Measurements from ENCODE around the gene CBX1.

The CBX1 gene

GRCh38 chr17:48027322-48027981, 73.8 kb downstream of the CBX1 start:
- TF ChIP-seq, protein P1, sequence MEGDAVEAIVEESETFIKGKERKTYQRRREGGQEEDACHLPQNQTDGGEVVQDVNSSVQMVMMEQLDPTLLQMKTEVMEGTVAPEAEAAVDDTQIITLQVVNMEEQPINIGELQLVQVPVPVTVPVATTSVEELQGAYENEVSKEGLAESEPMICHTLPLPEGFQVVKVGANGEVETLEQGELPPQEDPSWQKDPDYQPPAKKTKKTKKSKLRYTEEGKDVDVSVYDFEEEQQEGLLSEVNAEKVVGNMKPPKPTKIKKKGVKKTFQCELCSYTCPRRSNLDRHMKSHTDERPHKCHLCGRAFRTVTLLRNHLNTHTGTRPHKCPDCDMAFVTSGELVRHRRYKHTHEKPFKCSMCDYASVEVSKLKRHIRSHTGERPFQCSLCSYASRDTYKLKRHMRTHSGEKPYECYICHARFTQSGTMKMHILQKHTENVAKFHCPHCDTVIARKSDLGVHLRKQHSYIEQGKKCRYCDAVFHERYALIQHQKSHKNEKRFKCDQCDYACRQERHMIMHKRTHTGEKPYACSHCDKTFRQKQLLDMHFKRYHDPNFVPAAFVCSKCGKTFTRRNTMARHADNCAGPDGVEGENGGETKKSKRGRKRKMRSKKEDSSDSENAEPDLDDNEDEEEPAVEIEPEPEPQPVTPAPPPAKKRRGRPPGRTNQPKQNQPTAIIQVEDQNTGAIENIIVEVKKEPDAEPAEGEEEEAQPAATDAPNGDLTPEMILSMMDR (conservative IDR thresholded peaks at IDR 0.05; ENCODE audit: control insufficient read depth, insufficient read depth, low read depth, low read length) = no peak
- DNase-seq (ENCODE audit: low read depth) = no peak
- no peak overlapping the region for H3K4me3 ChIP-seq (ENCODE audit: control insufficient read depth, low read depth, low read length)

DNA sequence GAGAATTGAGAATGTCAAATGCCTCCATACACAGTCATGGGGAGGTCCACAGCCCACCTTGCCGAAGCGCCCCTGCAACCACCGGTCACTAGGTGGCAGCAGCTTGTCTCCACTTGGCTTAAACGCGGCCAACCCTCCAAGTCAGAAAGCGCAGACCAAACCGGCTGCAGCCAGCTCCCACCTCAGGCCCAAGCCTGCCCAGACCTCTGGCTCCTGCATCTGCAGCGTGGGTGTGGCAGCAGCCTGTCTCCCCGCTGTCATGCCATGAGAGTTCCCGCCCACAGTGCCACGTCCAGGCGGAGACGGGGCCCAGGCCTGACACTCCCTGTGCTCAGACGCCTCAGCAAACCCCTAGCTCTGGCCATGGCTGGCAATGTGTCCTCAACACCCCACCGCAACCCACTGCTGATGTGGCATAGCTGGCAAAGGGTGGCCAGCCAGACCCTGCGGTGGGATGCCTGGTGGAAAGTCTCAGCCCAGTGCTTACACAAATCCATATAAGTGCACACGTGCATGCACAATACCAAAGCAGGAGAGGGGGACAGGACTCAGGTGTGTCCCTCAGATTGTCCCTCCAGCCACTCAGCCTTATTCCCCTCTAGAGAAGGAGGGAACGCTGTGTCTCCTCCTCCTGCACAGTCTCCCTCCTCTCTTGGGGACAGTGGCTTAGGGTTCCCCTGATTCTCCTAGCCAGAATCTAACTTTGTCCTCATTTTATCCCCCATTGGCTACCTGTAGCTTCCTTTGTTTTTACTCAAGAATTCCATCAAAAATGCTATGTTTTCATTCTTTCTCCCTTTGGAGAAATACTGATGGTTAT, 74.6 kb downstream of the CBX1 start:
- peak; percentile 92 for DNase-seq (ENCODE audit: low read depth)
- no peak overlapping the region for H3K4me3 ChIP-seq (ENCODE audit: control insufficient read depth, low read depth, low read length)
- TF ChIP-seq, protein P1 (conservative IDR thresholded peaks at IDR 0.05; ENCODE audit: control insufficient read depth, insufficient read depth, low read depth, low read length) = peak; percentile 87

DNA sequence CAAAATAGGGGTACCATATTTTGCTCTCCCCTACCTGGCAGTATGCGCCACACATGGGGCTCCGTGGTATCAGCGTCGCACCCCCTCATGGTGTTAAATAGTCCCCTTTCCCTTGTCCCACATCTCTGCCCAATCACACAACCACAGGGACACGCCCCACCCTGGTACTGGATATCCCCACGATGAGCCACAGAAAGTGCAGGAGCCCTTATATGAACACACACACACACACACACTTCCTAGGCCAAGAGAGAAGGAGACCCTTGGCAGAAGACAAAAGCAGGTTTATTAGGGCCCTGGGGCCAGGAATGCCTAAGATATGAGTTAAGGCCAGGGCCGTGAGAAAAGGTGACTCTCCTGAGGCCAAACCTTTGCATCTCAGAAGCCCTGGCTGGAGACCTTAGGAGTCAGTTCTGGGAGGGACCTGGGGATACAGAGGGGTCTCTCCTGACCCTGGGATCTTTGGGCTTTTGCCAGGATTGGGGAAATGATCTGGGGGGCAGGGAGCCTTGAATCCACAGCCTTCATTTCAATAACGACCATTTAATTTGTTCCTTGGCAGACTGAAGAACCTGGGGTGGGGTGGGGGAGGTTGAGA, 75.3 kb downstream of the CBX1 start:
- H3K4me3 ChIP-seq (ENCODE audit: control insufficient read depth, low read depth, low read length) = peak overlapping the region; percentile 54
- TF ChIP-seq, protein P1 (conservative IDR thresholded peaks at IDR 0.05; ENCODE audit: control insufficient read depth, insufficient read depth, low read depth, low read length) = no peak
- no peak for DNase-seq (ENCODE audit: low read depth)

- TF ChIP-seq, protein P1 (conservative IDR thresholded peaks at IDR 0.05; ENCODE audit: control insufficient read depth, insufficient read depth, low read depth, low read length) = peak; percentile 61
- peak; percentile 95 for DNase-seq (ENCODE audit: low read depth)
- peak overlapping the region; percentile 57 for H3K4me3 ChIP-seq (ENCODE audit: control insufficient read depth, low read depth, low read length)
Observed at GRCh38 chr17:48025040-48025903, 76.0 kb downstream of the CBX1 start.

DNA sequence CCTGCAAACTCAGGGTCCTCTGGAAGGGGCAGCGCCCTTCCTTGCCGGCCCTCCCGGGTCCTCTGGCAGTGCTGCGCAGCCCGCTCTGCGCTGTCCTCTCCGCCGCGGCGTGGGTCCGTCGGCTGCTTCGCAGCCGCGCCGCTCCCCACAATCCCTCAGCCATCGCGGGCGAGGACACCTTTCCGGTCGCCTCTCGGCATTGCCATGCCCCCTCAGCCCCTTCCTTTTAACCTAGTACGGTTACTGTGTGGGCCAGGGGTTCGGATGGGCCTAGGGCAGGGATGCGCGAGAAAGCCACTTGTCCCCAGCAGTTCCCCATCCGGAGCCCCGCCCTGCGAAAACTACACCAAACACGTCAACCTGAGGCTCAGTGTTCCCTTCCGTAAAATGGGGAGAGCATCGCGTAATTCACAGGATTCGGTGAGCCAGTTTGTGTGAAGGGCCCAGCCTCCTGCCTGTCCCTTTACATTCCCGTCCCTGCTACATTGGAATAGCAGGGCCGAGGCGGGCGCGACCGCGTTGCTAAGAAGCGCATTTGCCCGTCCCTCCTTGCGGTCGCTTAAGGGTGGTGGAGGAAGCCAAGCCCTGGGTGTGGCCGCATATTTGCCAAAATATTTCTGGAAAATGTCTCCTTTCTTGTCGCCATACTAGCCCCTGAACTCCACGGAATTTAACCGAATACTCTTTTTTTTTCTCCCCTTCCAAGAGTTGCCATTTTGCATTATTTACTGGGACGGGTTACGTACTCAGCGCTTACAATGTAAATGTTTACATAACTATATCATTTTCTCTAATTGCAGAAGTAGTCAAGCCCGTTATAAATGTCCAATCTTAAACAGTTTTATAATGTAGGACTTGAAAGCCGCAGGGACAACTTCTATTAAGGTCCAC, 76.9 kb downstream of the CBX1 start:
- TF ChIP-seq, protein P1 (conservative IDR thresholded peaks at IDR 0.05; ENCODE audit: control insufficient read depth, insufficient read depth, low read depth, low read length) = no peak
- DNase-seq (ENCODE audit: low read depth) = peak; percentile 21
- H3K4me3 ChIP-seq (ENCODE audit: control insufficient read depth, low read depth, low read length) = peak overlapping the region; percentile 57

Measured in fibroblast of mammary gland (primary cell).